K562 (cell line): Measurements from ENCODE around the gene AIPL1. TPM values are rescaled to one million over a fixed set of nuclear protein-coding genes. Genes with fewer than 3 reads are reported as not detected.

Experiments used
- ATAC-seq: fragments of 200-7000 bp; cut with Tn5 transposase; 3 replicates; pipeline ENCODE4 v1.9.1; 2020; ENCODE audit warnings: moderate library complexity
- BruUV-seq: library from RNA; stranded (reverse); fragments of 400-500 nt; replicated peaks from 2 replicates; lab custom pipeline; 2021; lab: Mats Ljungman, UMichigan
- CTCF ChIA-PET: fragments of 300-600 bp; formaldehyde crosslinking; extraction: SDS; loops from one replicate; lab custom pipeline; 2021; ENCODE audit warnings: low intra/inter-chr PET ratio; lab: Yijun Ruan, JAX
- POLR2A ChIA-PET: fragments of 300-600, 350-650 bp; sonication (Branson Sonifier 250); formaldehyde crosslinking; extraction: SDS; loops from one replicate; lab custom pipeline; 2021; ENCODE audit warnings: antibody characterized with exemption, inconsistent platforms; lab: Yijun Ruan, JAX
- DNase-seq, 4 experiments: peaks; one replicate each; pipeline versions ENCODE4 v3.0.0 to v3.0.0-alpha.2; 2011 to 2018; ENCODE audit warnings: low spot score in 3 of 4, mixed read lengths in 3 of 4; ENCODE audit errors: extremely low read depth in 1 of 4
- FAIRE-seq: peaks from 2 replicates; lab custom pipeline; 2011; peaks lifted over from hg19 to GRCh38; lab: Jason Lieb, UNC
- H2AFZ ChIP-seq: 2 replicates; pipeline ENCODE4 v1.6.0; 2011; ENCODE audit warnings: low read depth, low read length, control low read depth, inconsistent platforms
- H3K27ac ChIP-seq: fragments of 200-600 bp; 3 replicates; pipeline ENCODE4 v1.8.0; 2011; ENCODE audit warnings: low read depth, mild to moderate bottlenecking, control low read depth, inconsistent platforms, low read length, moderate library complexity, mixed read lengths; ENCODE audit errors: extremely low read depth
- H3K27me3 ChIP-seq, 2 experiments: fragments of 300-600 bp in 1 of 2; 2 replicates in 1 of 2; 3 replicates in 1 of 2; pipeline versions ENCODE4 v1.6.0 to v1.8.0; 2011; ENCODE audit warnings: inconsistent platforms in 2 of 2, low read length in 2 of 2, mild to moderate bottlenecking in 1 of 2, mixed read lengths in 1 of 2, moderate library complexity in 1 of 2; ENCODE audit not compliant: control insufficient read depth in 2 of 2, insufficient read depth in 2 of 2
- H3K36me3 ChIP-seq: fragments of 300-600 bp; 3 replicates; pipeline ENCODE4 v1.8.0; 2011; ENCODE audit warnings: mild to moderate bottlenecking, low read length, inconsistent platforms; ENCODE audit not compliant: control insufficient read depth, insufficient read depth
- H3K4me1 ChIP-seq, 2 experiments: fragments of 200-600 bp in 1 of 2; replicated peaks in 1 of 2; 2 replicates in 1 of 2; 3 replicates in 1 of 2; pipeline versions ENCODE4 v1.5.1 to v1.8.0; 2011; ENCODE audit warnings: inconsistent platforms in 2 of 2, low read length in 2 of 2, mild to moderate bottlenecking in 1 of 2, mixed read lengths in 1 of 2, moderate library complexity in 1 of 2; ENCODE audit not compliant: control insufficient read depth in 2 of 2, insufficient read depth in 2 of 2
- H3K4me2 ChIP-seq: 2 replicates; pipeline ENCODE4 v1.6.1; 2011; ENCODE audit warnings: low read length, control low read depth, inconsistent platforms, mixed read lengths; ENCODE audit not compliant: insufficient read depth
- H3K4me3 ChIP-seq: fragments of 200-600 bp; sonication (generic), shearing (Covaris generic); 2 replicates; pipeline ENCODE4 v1.5.1; 2016; ENCODE audit warnings: control low read depth, inconsistent platforms
- H3K79me2 ChIP-seq: fragments of 200-600 bp; 3 replicates; pipeline ENCODE4 v1.8.0; 2011; ENCODE audit warnings: low read length, inconsistent platforms; ENCODE audit not compliant: control insufficient read depth, insufficient read depth
- H3K9ac ChIP-seq, 2 experiments: 2 replicates each; pipeline versions ENCODE4 v1.6.0 to v1.6.1; 2011; ENCODE audit warnings: low read depth in 2 of 2, low read length in 2 of 2, control low read depth in 1 of 2, inconsistent platforms in 1 of 2, mild to moderate bottlenecking in 1 of 2, mixed read lengths in 1 of 2; ENCODE audit not compliant: insufficient read depth in 1 of 2
- H3K9me1 ChIP-seq: one replicate; pipeline ENCODE4 v1.6.0; 2011; ENCODE audit warnings: inconsistent platforms, mild to moderate bottlenecking, low read length, moderate library complexity; ENCODE audit not compliant: control insufficient read depth, insufficient read depth
- H3K9me3 ChIP-seq: replicated peaks from 2 replicates; pipeline ENCODE4 v1.5.1; 2011; ENCODE audit warnings: low read depth, low read length, inconsistent platforms; ENCODE audit not compliant: control insufficient read depth, insufficient read depth
- H4K20me1 ChIP-seq: replicated peaks from 2 replicates; pipeline ENCODE4 v1.6.1; 2011; ENCODE audit warnings: low read length, inconsistent platforms, mixed read lengths; ENCODE audit not compliant: control insufficient read depth, insufficient read depth
- ATF1 ChIP-seq, 2 experiments: fragments of 450-650 bp in 1 of 2; IDR thresholded peaks; 2 replicates each; pipeline ENCODE4 v1.6.1; 2016; ENCODE audit warnings: missing compliant biosample characterization in 1 of 2, missing genetic modification characterization in 1 of 2
- ATF2 ChIP-seq: sonication (generic); formaldehyde crosslinking; IDR thresholded peaks from 2 replicates; pipeline ENCODE4 v1.8.1; 2022; ENCODE audit warnings: missing genetic modification reagents
- BCLAF1 ChIP-seq, 2 experiments: fragments of 450-650 bp in 1 of 2; IDR thresholded peaks; 2 replicates each; pipeline ENCODE4 v1.6.1; 2011 to 2017; ENCODE audit warnings: low read depth in 2 of 2, antibody characterized with exemption in 1 of 2, borderline replicate concordance in 1 of 2, low read length in 1 of 2, mild to moderate bottlenecking in 1 of 2, mixed read lengths in 1 of 2; ENCODE audit not compliant: control insufficient read depth in 1 of 2
- BHLHE40 ChIP-seq: IDR thresholded peaks from 2 replicates; pipeline ENCODE4 v1.6.1; 2011; ENCODE audit warnings: low read length, improper control_type of control experiment
- CEBPG ChIP-seq, 3 experiments: fragments of 200-800 bp in 1 of 3; sonication (Bioruptor generic) in 1 of 3; sonication (generic) in 1 of 3; formaldehyde crosslinking in 1 of 3; IDR thresholded peaks in 2 of 3; conservative IDR thresholded peaks in 1 of 3; 2 replicates each; pipeline versions ENCODE4 v1.6.1 to v1.8.0; 2016 to 2022; ENCODE audit warnings: missing compliant biosample characterization in 2 of 3, missing genetic modification characterization in 2 of 3, mild to moderate bottlenecking in 1 of 3, missing genetic modification reagents in 1 of 3
- E2F5 ChIP-seq: sonication (generic); formaldehyde crosslinking; IDR thresholded peaks from 2 replicates; pipeline ENCODE4 v1.8.0; 2022; ENCODE audit warnings: mild to moderate bottlenecking, missing genetic modification reagents
- LCOR ChIP-seq: sonication (generic); formaldehyde crosslinking; IDR thresholded peaks from 2 replicates; pipeline ENCODE4 v1.8.0; 2022; ENCODE audit warnings: mild to moderate bottlenecking, missing genetic modification reagents
- MAX ChIP-seq: sonication (generic); formaldehyde crosslinking; IDR thresholded peaks from 2 replicates; pipeline ENCODE4 v1.9.0; 2022; ENCODE audit warnings: mild to moderate bottlenecking, missing genetic modification reagents
- POLR2A ChIP-seq: fragments of 450-650 bp; conservative IDR thresholded peaks from 2 replicates; pipeline ENCODE4 v1.6.1; 2016
- THAP12 ChIP-seq: fragments of 250-450 bp; sonication (Bioruptor Pico); IDR thresholded peaks from 2 replicates; pipeline ENCODE4 v1.9.0; 2021; ENCODE audit warnings: mild to moderate bottlenecking, inconsistent platforms
- ZNF124 ChIP-seq: sonication (generic); formaldehyde crosslinking; IDR thresholded peaks from 2 replicates; pipeline ENCODE4 v1.8.1; 2022; ENCODE audit warnings: missing genetic modification reagents
- ZNF184 ChIP-seq: sonication (generic); formaldehyde crosslinking; IDR thresholded peaks from 2 replicates; pipeline ENCODE4 v1.5.0; 2020; ENCODE audit warnings: missing genetic modification reagents
- ZNF408 ChIP-seq: fragments of 250-450 bp; sonication (Bioruptor Pico); IDR thresholded peaks from 2 replicates; pipeline ENCODE4 v1.4.0; 2020; ENCODE audit warnings: low read depth, mild to moderate bottlenecking, moderate library complexity
- ZNF695 ChIP-seq: fragments of 450-650 bp; formaldehyde crosslinking; IDR thresholded peaks from 2 replicates; pipeline ENCODE4 v1.4.0; 2020; ENCODE audit warnings: mild to moderate bottlenecking, moderate library complexity
- WGBS: fragments of 100-300 bp; shearing (Covaris generic); methylation state at CpG from one replicate; pipeline ENCODE4 v1.1.6; 2016; ENCODE audit warnings: low coverage, mixed read lengths; ENCODE audit not compliant: insufficient coverage; ENCODE audit errors: missing lambda C conversion rate; 5-methylcytosine and 5-hydroxymethylcytosine counted together
- in situ Hi-C: fragments of 300-500 bp; cut with MboI; formaldehyde crosslinking; loops from 4 replicates; pipeline ENCODE4 v1.15.0; 2018; ENCODE audit warnings: inconsistent platforms, mixed read lengths
- intact Hi-C: fragments of 100-400 bp; cut with micrococcal nuclease; formaldehyde crosslinking; loops from 2 replicates; pipeline ENCODE4 v1.14.2; 2022
- polyA plus RNA-seq, 8 experiments: library from polyadenylated mRNA; depleted of rRNA in 4 of 8; stranded (reverse) in 5 of 8; unstranded in 3 of 8; fragments of >200 nt; fragmentation: Nextera tagmentation in 2 of 8; fragmentation: Illumina TruSeq in 1 of 8; extraction: Ambion mirVana in 2 of 8; extraction: Trizol in 1 of 8; gene quantifications; 2 replicates each; pipeline versions ENCODE4 v1.2.1 to v1.2.3, GENCODE V29; 2011 to 2014; ENCODE audit warnings: inconsistent platforms in 1 of 8, missing spikeins in 1 of 8
- total RNA-seq, 7 experiments: library from RNA; depleted of rRNA in 6 of 7; stranded (reverse); fragments of >200 nt in 6 of 7; fragmentation: Illumina TruSeq in 2 of 7; extraction: Trizol in 2 of 7; gene quantifications; 2 replicates each; pipeline versions ENCODE4 v1.2.1 to v1.2.3, GENCODE V29; 2011 to 2021; ENCODE audit warnings: low replicate concordance in 1 of 7

AIPL1 gene
- total and polyA plus RNA-seq, 9 of the 15 experiments (the other 6 are each of a cell fraction or from before 2014, with no cell fraction given): not detected

GRCh38 chr17:6461246-6461645 lies 26.3 kb upstream of the AIPL1 start:
- BruUV-seq: no TSS peak
- no peak overlapping the region for H3K4me2 ChIP-seq
- DNase-seq: no peak
- no peak overlapping the region for H3K4me3 ChIP-seq
- peaks cover 29 to 32% of the 10 kb centered on the region in 2 experiments for H3K4me1 ChIP-seq
- no peaks in the 10 kb centered on the region for H4K20me1 ChIP-seq
- CTCF ChIA-PET: no interaction called here
- in situ Hi-C loops: no loop called here
- H3K27me3 ChIP-seq: peaks cover 0 to 8% of the 10 kb centered on the region in 2 experiments; a peak in 2 of 5 replicates
- H3K9me3 ChIP-seq: no peaks in the 10 kb centered on the region
- no peaks in the 10 kb centered on the region for H3K36me3 ChIP-seq
- no peak overlapping the region; a peak in 1 of 4 replicates for H3K9ac ChIP-seq
- H3K79me2 ChIP-seq: no peaks in the 10 kb centered on the region
- ATAC-seq: no peak
- POLR2A ChIA-PET: no interaction called here
- FAIRE-seq: no peak
- intact Hi-C loops: no loop called here
- H3K27ac ChIP-seq: no peak overlapping the region
- WGBS: 81% methylated on average over 7 of the region's 14 CpGs
- no peak overlapping the region for H2AFZ ChIP-seq
- H3K9me1 ChIP-seq: no peaks in the 10 kb centered on the region
- TF ChIP-seq BHLHE40: no peak
- no peak for TF ChIP-seq ZNF695 (CRISPR knock-in tag)
- TF ChIP-seq CEBPG (CRISPR knock-in tag; IDR thresholded peaks at IDR 0.05): no peak
- TF ChIP-seq CEBPG (tag; conservative IDR thresholded peaks at IDR 0.05 in 1 of 2, IDR thresholded peaks at IDR 0.05 in 1 of 2): no peak
- TF ChIP-seq E2F5 (CRISPR knock-in tag): no peak
- no peak for TF ChIP-seq LCOR
- no peak for TF ChIP-seq MAX
- no peak for TF ChIP-seq POLR2A
- no peak for TF ChIP-seq ATF2 (CRISPR knock-in tag)
- no peak for TF ChIP-seq ZNF184 (CRISPR knock-in tag)
- TF ChIP-seq THAP12 (CRISPR knock-in tag): no peak
- TF ChIP-seq ATF1 (CRISPR knock-in tag; IDR thresholded peaks at IDR 0.05): no peak
- TF ChIP-seq ATF1 (tag; IDR thresholded peaks at IDR 0.05): no peak
- no peak for TF ChIP-seq ZNF124 (CRISPR knock-in tag)
- no peak for TF ChIP-seq ZNF408 (CRISPR knock-in tag)
- no peak for TF ChIP-seq BCLAF1 (IDR thresholded peaks at IDR 0.05; ENCODE audit: borderline replicate concordance in 1 of 2, control insufficient read depth in 1 of 2, low read depth in 2 of 2, low read length in 1 of 2)
